Hepatocyte (in vitro differentiated cells): ENCODE results near the gene ELMO3. TPM values are rescaled to one million over a fixed set of nuclear protein-coding genes. Genes with fewer than 3 reads are reported as not detected.

Experiments used
- DNase-seq: peaks from one replicate; pipeline ENCODE4 v3.0.0-alpha.2; 2016; ENCODE audit warnings: low spot score
- H2AFZ ChIP-seq: fragments of 200-600 bp; sonication (generic); 2 replicates; pipeline ENCODE4 v1.6.0; 2016; ENCODE audit warnings: antibody characterized with exemption, mild to moderate bottlenecking
- H3K27ac ChIP-seq: fragments of 200-600 bp; sonication (generic); 2 replicates; pipeline ENCODE4 v1.5.1; 2016; ENCODE audit warnings: mild to moderate bottlenecking
- H3K27me3 ChIP-seq: fragments of 200-600 bp; sonication (generic); 2 replicates; pipeline ENCODE4 v1.6.1; 2016
- H3K36me3 ChIP-seq: fragments of 200-600 bp; sonication (generic); replicated peaks from 2 replicates; pipeline ENCODE4 v1.5.1; 2016; ENCODE audit warnings: low read depth; ENCODE audit not compliant: insufficient read depth
- H3K4me1 ChIP-seq: fragments of 200-600 bp; sonication (generic); 2 replicates; pipeline ENCODE4 v1.5.1; 2016; ENCODE audit warnings: mild to moderate bottlenecking, moderate library complexity; ENCODE audit not compliant: insufficient read depth
- H3K4me2 ChIP-seq: fragments of 200-600 bp; sonication (generic); 2 replicates; pipeline ENCODE4 v1.6.0; 2016
- H3K4me3 ChIP-seq: fragments of 200-600 bp; sonication (generic); 2 replicates; pipeline ENCODE4 v1.5.1; 2016; ENCODE audit warnings: mild to moderate bottlenecking
- H3K79me2 ChIP-seq: fragments of 200-600 bp; sonication (generic); 2 replicates; pipeline ENCODE4 v1.6.0; 2017; ENCODE audit warnings: mild to moderate bottlenecking
- H3K9me2 ChIP-seq: fragments of 200-600 bp; sonication (generic); replicated peaks from 2 replicates; pipeline ENCODE4 v1.6.0; 2017; ENCODE audit warnings: mild to moderate bottlenecking; ENCODE audit not compliant: insufficient read depth
- H3K9me3 ChIP-seq: fragments of 200-600 bp; sonication (generic); 2 replicates; pipeline ENCODE4 v1.5.1; 2016; ENCODE audit warnings: low read depth, mild to moderate bottlenecking
- H4K20me1 ChIP-seq: fragments of 200-600 bp; sonication (generic); 2 replicates; pipeline ENCODE4 v1.6.0; 2016; ENCODE audit warnings: mild to moderate bottlenecking; ENCODE audit not compliant: insufficient read depth, poor library complexity, severe bottlenecking
- EZH2 ChIP-seq: fragments of 200-600 bp; sonication (generic); IDR thresholded peaks from 2 replicates; pipeline ENCODE4 v1.6.1; 2016; ENCODE audit warnings: antibody characterized with exemption, mild to moderate bottlenecking, borderline replicate concordance
- EZH2phosphoT487 ChIP-seq: fragments of 200-600 bp; sonication (generic); IDR thresholded peaks from one replicate; pipeline ENCODE4 v1.6.1; 2018; ENCODE audit warnings: antibody characterized with exemption, mild to moderate bottlenecking, low read depth, moderate library complexity; ENCODE audit not compliant: unreplicated experiment, severe bottlenecking
- WGBS: methylation state at CpG from one replicate; pipeline ENCODE4 v1.1.6; 2016; ENCODE audit warnings: low lambda C conversion rate; ENCODE audit errors: missing lambda C conversion rate; 5-methylcytosine and 5-hydroxymethylcytosine counted together
- polyA plus RNA-seq: library from polyadenylated mRNA; unstranded; fragments of >200 nt; fragmentation: Nextera tagmentation; extraction: Ambion mirVana; gene quantifications from 2 replicates; pipeline ENCODE4 v1.2.1, GENCODE V29; 2016
- total RNA-seq: library from RNA; depleted of rRNA; stranded (reverse); fragments of >200 nt; gene quantifications from 2 replicates; pipeline ENCODE4 v1.2.3, GENCODE V29; 2014
- TF ChIP-seq, protein P1 (sequence below): fragments of 200-600 bp; sonication (generic); IDR thresholded peaks from 2 replicates; pipeline ENCODE4 v1.5.1; 2016; ENCODE audit warnings: antibody characterized with exemption, mild to moderate bottlenecking; ENCODE audit not compliant: poor library complexity

The ELMO3 gene
- total and polyA plus RNA-seq, 2 experiments from 2014 or later = 14.5 to 18.5 TPM

- no peaks in the 10 kb centered on the region for H3K79me2 ChIP-seq
- peaks cover 5% of the 10 kb centered on the region for H3K4me1 ChIP-seq
- no peaks in the 10 kb centered on the region for H3K9me3 ChIP-seq
- TF ChIP-seq, protein P1, sequence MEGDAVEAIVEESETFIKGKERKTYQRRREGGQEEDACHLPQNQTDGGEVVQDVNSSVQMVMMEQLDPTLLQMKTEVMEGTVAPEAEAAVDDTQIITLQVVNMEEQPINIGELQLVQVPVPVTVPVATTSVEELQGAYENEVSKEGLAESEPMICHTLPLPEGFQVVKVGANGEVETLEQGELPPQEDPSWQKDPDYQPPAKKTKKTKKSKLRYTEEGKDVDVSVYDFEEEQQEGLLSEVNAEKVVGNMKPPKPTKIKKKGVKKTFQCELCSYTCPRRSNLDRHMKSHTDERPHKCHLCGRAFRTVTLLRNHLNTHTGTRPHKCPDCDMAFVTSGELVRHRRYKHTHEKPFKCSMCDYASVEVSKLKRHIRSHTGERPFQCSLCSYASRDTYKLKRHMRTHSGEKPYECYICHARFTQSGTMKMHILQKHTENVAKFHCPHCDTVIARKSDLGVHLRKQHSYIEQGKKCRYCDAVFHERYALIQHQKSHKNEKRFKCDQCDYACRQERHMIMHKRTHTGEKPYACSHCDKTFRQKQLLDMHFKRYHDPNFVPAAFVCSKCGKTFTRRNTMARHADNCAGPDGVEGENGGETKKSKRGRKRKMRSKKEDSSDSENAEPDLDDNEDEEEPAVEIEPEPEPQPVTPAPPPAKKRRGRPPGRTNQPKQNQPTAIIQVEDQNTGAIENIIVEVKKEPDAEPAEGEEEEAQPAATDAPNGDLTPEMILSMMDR = no peak
- TF ChIP-seq EZH2 = no peak
- no peak for TF ChIP-seq EZH2phosphoT487
- DNase-seq = no peak
- no peaks in the 10 kb centered on the region for H3K27me3 ChIP-seq
- no peaks in the 10 kb centered on the region for H3K36me3 ChIP-seq
- no peak overlapping the region for H3K4me3 ChIP-seq
- H4K20me1 ChIP-seq = no peaks in the 10 kb centered on the region
- no peak overlapping the region for H3K4me2 ChIP-seq
- 96% methylated on average over 40 of the region's 40 CpGs for WGBS
- H3K27ac ChIP-seq = no peak overlapping the region
- no peaks in the 10 kb centered on the region for H3K9me2 ChIP-seq
- no peak overlapping the region for H2AFZ ChIP-seq
Observed at GRCh38 chr16:67201411-67202345, 2.7 kb downstream of the ELMO3 start.

GRCh38 chr16:67202426-67202825 lies 3.5 kb downstream of the ELMO3 start:
- Histone ChIP-seq H3K9me2 (no peaks in the 10 kb centered on the region), H3K27me3 (no peaks in the 10 kb centered on the region), H3K79me2 (no peaks in the 10 kb centered on the region), H3K9me3 (no peaks in the 10 kb centered on the region), H4K20me1 (no peaks in the 10 kb centered on the region), H3K27ac (no peak overlapping the region), H3K4me2 (no peak overlapping the region), H3K4me1 (peaks cover 5% of the 10 kb centered on the region), H2AFZ (no peak overlapping the region), H3K4me3 (no peak overlapping the region), H3K36me3 (no peaks in the 10 kb centered on the region)
- no peak for DNase-seq
- WGBS = 96% methylated on average over 12 of the region's 12 CpGs
- TF ChIP-seq EZH2 (no peak), EZH2phosphoT487 (no peak)
- TF ChIP-seq, protein P1 = no peak

GRCh38 chr16:67202956-67203493 lies 4.1 kb downstream of the ELMO3 start:
- Histone ChIP-seq H3K4me1 (peaks cover 5% of the 10 kb centered on the region), H4K20me1 (no peaks in the 10 kb centered on the region), H3K27me3 (no peaks in the 10 kb centered on the region), H3K9me3 (no peaks in the 10 kb centered on the region), H3K4me3 (no peak overlapping the region), H3K27ac (no peak overlapping the region), H3K9me2 (no peaks in the 10 kb centered on the region), H3K36me3 (no peaks in the 10 kb centered on the region), H3K79me2 (no peaks in the 10 kb centered on the region), H3K4me2 (no peak overlapping the region), H2AFZ (no peak overlapping the region)
- TF ChIP-seq, protein P1 = no peak
- TF ChIP-seq EZH2phosphoT487 (no peak), EZH2 (no peak)
- WGBS = 95% methylated on average over 18 of the region's 23 CpGs
- no peak for DNase-seq
